Colonic mucosa (tissue), 4 donors: ENCODE measurements around the gene ARHGEF40. TPM values are rescaled to one million over a fixed set of nuclear protein-coding genes. Genes with fewer than 3 reads are reported as not detected.

Source experiments
- DNase-seq: peaks from one replicate; pipeline ENCODE4 v3.0.0-alpha.2; 2020
- H3K27ac ChIP-seq: fragments of 200-600 bp; one replicate; pipeline ENCODE4 v1.8.0; 2021
- H3K27me3 ChIP-seq: fragments of 200-600 bp; one replicate; pipeline ENCODE4 v1.8.0; 2021
- H3K36me3 ChIP-seq: fragments of 200-600 bp; one replicate; pipeline ENCODE4 v1.8.0; 2021
- H3K4me1 ChIP-seq: fragments of 200-600 bp; one replicate; pipeline ENCODE4 v1.8.0; 2021; ENCODE audit warnings: mild to moderate bottlenecking
- H3K4me3 ChIP-seq: fragments of 200-600 bp; one replicate; pipeline ENCODE4 v1.8.0; 2021
- H3K9ac ChIP-seq, 2 donors: one replicate each; pipeline ENCODE4 v1.7.0; 2013; ENCODE audit warnings: control low read depth in 2 of 2, low read depth in 2 of 2, low read length in 2 of 2
- H3K9me3 ChIP-seq: fragments of 200-600 bp; one replicate; pipeline ENCODE4 v1.8.0; 2021
- intact Hi-C: fragments of 100-400 bp; cut with DNase I; formaldehyde crosslinking; loops from one replicate; pipeline ENCODE4 v1.14.1; 2022
- total RNA-seq, 2 donors: library from RNA; stranded (reverse); fragmentation: NEBNext Ultra II Directional in 1 of 2; extraction: Animal tissue kit (Norgen Biotek cat#: 25700) in 1 of 2; gene quantifications; one replicate each; pipeline ENCODE4 v1.2.1, GENCODE V29; 2021
- TF ChIP-seq, protein P1 (sequence below): fragments of 200-600 bp; IDR thresholded peaks from one replicate; pipeline ENCODE4 v1.8.0; 2022; ENCODE audit warnings: antibody characterized with exemption, mild to moderate bottlenecking
- donor health status: healthy.
- donor health status: DM: no; HTN: no; CAD: no.
- donor health status: DM: no; HTN: no; CAD: no.

The ARHGEF40 gene
- total RNA-seq, 2 donors from 2014 or later = 49.5 to 66.9 TPM

DNA sequence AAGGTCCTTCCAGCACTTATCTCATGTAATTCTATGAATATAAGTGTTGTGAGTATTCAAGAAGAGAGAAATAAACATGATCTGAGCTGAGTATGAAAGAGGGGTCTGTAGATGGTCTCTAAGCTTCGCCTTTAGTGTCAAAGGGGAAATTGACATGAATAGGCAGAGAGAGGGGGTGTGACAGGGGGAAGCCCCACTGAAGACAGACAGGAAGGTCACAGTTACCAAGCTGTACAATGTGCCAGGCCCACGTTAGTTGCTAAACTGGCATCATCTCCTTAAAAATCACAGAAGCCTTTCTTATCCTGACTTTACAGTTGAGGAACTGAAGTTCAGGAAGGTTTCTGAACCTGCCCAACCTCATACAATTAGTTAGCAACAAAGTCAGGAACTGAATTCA, 7.6 kb downstream of the ARHGEF40 start:
- no peak for DNase-seq
- Histone ChIP-seq H3K36me3 (peaks cover 37% of the 10 kb centered on the region), H3K27me3 (no peaks in the 10 kb centered on the region), H3K4me3 (no peak overlapping the region), H3K4me1 (peaks cover 3% of the 10 kb centered on the region), H3K9me3 (no peaks in the 10 kb centered on the region), H3K9ac (no peak overlapping the region), H3K27ac (no peak overlapping the region)
- TF ChIP-seq, protein P1, sequence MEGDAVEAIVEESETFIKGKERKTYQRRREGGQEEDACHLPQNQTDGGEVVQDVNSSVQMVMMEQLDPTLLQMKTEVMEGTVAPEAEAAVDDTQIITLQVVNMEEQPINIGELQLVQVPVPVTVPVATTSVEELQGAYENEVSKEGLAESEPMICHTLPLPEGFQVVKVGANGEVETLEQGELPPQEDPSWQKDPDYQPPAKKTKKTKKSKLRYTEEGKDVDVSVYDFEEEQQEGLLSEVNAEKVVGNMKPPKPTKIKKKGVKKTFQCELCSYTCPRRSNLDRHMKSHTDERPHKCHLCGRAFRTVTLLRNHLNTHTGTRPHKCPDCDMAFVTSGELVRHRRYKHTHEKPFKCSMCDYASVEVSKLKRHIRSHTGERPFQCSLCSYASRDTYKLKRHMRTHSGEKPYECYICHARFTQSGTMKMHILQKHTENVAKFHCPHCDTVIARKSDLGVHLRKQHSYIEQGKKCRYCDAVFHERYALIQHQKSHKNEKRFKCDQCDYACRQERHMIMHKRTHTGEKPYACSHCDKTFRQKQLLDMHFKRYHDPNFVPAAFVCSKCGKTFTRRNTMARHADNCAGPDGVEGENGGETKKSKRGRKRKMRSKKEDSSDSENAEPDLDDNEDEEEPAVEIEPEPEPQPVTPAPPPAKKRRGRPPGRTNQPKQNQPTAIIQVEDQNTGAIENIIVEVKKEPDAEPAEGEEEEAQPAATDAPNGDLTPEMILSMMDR = no peak
- intact Hi-C loops = no loop called here

DNA sequence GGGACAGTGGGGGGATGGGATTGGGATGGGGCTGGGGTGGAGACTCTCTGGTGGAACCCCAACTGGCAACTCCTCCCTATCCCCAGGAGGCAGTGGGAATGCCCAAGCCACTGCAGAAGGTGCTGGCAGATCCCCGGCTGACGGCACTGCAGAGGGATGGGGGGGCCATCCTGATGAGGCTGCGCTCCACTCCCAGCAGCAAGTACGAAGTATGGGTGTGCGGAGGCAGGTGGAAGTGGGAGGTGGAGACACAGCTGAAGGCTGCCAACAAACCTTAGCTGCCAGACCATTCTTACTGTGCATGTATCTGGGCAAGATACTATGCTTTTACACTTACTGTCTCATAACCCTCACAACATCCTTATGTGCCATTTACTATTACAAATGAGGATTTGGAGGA, 8.2 kb downstream of the ARHGEF40 start:
- Histone ChIP-seq H3K27me3 (no peaks in the 10 kb centered on the region), H3K4me1 (no peaks in the 10 kb centered on the region), H3K9me3 (no peaks in the 10 kb centered on the region), H3K36me3 (peaks cover 37% of the 10 kb centered on the region), H3K9ac (no peak overlapping the region), H3K4me3 (no peak overlapping the region), H3K27ac (no peak overlapping the region)
- intact Hi-C loops = no loop called here
- no peak for DNase-seq
- TF ChIP-seq, protein P1 = no peak

DNA sequence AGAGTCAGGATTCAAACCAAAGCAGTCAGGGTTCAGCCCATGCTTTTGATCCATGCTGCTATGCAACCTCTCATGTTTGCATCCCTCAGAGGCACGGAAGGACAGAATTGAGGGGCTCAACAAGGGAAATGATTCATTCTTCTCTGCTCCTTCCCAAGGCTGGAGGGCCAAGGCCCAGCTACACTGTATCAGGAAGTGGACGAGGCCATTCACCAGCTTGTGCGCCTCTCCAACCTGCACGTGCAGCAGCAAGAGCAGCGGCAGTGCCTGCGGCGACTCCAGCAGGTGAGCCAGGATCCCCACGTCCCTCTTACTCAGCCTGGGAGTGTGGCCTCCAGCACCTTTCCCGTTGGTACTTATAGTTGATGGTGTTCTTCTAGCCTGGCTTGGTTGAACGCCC, 8.6 kb downstream of the ARHGEF40 start:
- Histone ChIP-seq H3K9me3 (no peaks in the 10 kb centered on the region), H3K27ac (no peak overlapping the region), H3K27me3 (no peaks in the 10 kb centered on the region), H3K4me3 (no peak overlapping the region), H3K9ac (no peak overlapping the region), H3K4me1 (no peaks in the 10 kb centered on the region), H3K36me3 (peaks cover 37% of the 10 kb centered on the region)
- DNase-seq = no peak
- intact Hi-C loops = no loop called here
- TF ChIP-seq, protein P1 = no peak

DNA sequence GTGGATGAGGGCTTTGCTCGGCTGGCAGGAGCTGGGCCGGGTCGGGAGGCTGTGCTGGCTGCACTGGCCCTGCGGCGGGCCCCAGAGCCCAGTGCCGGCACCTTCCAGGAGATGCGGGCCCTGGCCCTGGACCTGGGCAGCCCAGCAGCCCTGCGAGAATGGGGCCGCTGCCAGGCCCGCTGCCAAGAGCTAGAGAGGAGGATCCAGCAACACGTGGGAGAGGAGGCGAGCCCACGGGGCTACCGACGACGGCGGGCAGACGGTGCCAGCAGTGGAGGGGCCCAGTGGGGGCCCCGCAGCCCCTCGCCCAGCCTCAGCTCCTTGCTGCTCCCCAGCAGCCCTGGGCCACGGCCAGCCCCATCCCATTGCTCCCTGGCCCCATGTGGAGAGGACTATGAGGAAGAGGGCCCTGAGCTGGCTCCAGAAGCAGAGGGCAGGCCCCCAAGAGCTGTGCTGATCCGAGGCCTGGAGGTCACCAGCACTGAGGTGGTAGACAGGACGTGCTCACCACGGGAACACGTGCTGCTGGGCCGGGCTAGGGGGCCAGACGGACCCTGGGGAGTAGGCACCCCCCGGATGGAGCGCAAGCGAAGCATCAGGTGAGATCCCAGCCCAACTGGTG, 11.5 kb downstream of the ARHGEF40 start:
- H3K9me3 ChIP-seq = no peaks in the 10 kb centered on the region
- no peaks in the 10 kb centered on the region for H3K27me3 ChIP-seq
- intact Hi-C loops = no loop called here
- H3K4me1 ChIP-seq = no peaks in the 10 kb centered on the region
- no peak overlapping the region for H3K9ac ChIP-seq
- H3K36me3 ChIP-seq = peaks cover 28% of the 10 kb centered on the region
- TF ChIP-seq, protein P1 = no peak
- no peak overlapping the region for H3K27ac ChIP-seq
- no peak overlapping the region for H3K4me3 ChIP-seq
- no peak for DNase-seq

DNA sequence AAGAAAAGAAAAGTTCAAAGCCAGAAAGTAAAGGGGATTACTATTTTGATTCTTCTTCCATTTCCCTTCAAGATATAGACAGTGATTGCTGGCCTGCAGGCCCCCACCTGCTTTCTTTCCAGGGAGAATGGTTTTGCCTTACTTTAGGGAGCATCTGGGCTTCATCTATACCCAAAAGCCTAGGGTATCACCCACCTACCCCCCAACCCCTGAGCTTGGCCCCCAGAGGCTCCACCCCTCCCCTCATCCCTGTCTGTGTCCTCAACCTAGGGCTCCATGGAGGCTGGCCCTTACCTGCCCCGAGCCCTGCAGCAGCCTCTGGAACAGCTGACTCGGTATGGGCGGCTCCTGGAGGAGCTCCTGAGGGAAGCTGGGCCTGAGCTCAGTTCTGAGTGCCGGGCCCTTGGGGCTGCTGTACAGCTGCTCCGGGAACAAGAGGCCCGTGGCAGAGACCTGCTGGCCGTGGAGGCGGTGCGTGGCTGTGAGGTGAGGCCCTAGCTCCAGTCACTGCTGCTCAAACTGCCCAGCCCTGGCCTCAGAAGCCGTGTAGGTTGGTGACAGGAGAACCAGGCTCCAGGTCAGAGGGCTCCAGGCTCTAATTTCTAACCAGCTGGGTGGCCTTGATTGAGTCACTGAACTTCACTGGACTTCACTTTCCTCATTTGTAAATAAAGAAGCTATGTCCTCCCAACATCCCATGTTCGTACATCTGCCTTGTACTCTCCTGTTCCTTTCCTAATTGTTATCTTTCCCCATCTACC, 13.6 kb downstream of the ARHGEF40 start:
- H3K4me3 ChIP-seq = no peak overlapping the region
- H3K4me1 ChIP-seq = peaks cover under 1% of the 10 kb centered on the region
- intact Hi-C loops = no loop called here
- no peak for DNase-seq
- peaks cover 22% of the 10 kb centered on the region for H3K36me3 ChIP-seq
- H3K27ac ChIP-seq = no peak overlapping the region
- no peak overlapping the region for H3K9ac ChIP-seq
- no peaks in the 10 kb centered on the region for H3K9me3 ChIP-seq
- TF ChIP-seq, protein P1 = no peak
- H3K27me3 ChIP-seq = no peaks in the 10 kb centered on the region
